ENCODE results near the gene TRABD.

GRCh38 chr22:50179937-50180726 lies 5.6 kb upstream of the TRABD start:
- TF ChIP-seq CTCF (IDR thresholded peaks at IDR 0.05; ENCODE audit: borderline replicate concordance, extremely low read depth, low read length, poor library complexity, severe bottlenecking) (no peak), EZH2 (IDR thresholded peaks at IDR 0.05; ENCODE audit: borderline replicate concordance, low read depth, low read length, severe bottlenecking) (no peak)
